ENCODE data around the gene MCUB.

MCUB gene

GRCh38 chr4:109729718-109730618, 169.9 kb downstream of the MCUB start, which contains the start of gene PLA2G12A:
Gene PLA2G12A (minus strand): TSS chr4:109730070. CDS start chr4:109729809, 261 bp downstream.
- DNase-seq (ENCODE audit: low spot score) = peak; percentile 56

DNA sequence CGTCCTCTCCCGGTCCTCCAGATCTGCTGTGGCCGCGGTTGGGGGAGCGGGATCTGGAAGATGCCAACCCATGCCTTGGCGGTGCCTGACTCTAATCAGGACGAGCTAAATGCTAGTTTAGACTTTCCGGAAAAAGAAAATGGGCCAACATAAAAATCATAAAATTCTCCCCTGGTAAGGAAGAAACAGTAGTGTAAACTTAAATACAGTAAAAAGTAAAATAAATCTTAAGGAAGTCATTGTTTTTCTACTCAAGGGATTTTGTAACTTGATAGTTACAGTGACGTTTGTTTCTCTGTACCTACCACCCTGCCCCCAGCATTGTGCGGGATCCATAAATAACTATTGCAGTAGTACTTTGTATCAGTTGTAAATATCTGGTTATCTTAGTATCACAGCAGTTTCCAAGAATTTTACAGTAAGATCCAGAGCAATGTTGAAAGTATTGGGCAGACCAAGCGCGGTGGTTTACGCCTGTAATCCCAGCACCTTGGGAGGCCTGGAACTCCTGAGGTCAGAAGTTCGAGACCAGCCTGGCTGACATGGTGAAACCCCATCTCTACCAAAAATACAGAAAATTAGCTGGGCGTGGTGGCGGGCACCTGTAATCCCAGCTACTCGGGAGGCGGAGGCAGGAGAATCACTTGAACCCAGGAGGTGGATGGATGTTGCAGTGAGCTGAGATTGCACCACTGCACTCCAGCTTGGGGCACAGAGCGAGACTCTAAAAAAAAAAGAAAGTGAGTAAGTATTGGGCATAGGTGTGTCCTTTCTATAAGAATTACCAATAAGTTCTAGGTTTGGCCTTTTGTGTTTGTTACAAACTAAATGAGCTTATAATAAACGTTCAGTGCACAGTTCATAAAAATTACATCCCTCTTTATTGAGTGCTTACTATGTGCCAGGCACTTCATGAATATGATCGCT, 170.8 kb downstream of the MCUB start:
- no peak for DNase-seq (ENCODE audit: low spot score)

DNA sequence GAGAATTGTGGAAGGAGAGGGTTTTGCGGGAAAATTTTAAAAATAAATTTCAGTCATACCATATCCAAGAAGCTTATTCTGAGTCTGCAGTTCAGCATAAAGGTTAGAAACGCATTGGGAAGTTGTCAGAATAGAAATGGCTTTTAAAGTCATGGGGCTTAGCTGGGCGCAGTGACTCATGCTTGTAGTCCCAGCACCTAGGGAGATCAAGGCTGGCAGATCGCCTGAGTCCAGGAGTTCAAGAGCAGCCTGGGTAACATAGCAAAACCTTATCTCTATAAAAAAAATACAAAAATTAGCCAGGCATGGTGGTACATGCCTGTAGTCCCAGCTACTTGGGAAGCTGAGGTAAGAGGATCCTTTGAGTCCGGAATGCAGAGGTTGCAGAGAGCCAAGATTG, 173.7 kb downstream of the MCUB start:
- DNase-seq (ENCODE audit: low spot score) = no peak

DNA sequence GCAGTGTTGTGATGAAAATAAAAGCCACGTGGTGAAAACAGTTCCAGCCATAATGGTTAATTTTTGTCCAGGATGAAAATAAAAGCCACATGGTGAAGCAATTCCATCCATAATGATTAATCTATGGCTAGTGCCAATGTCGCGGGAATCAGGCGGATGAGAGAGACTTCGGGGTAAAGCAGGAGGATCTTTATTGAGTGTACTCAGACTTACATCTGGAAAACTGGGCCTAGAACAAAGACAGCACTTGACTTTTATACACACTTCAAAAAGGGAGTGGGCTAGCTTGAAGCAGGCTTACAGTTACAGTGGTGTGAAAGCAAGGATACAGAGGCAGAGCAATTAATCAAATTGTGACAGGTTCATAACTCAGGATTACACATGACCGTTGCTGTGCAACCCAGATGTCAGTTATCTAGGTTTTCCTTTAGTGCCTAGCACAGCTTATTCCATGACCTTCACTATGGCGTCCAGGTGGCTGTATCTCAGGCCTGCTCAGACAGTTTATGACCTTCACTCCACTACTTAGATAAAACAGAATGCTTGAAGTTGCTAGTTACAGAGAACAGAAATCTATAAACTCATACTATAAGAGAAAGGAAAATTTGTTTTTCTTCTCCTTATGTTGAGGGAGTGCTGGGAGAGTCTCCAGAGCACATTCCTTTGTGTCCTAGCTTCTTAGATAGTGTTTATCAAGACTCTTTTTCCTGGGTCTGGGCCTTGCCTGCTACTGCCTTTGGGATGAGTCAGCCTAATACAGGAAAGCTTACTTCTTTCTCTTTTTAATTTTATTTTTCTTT, 175.7 kb downstream of the MCUB start:
- DNase-seq (ENCODE audit: low spot score) = no peak

All from pons (tissue), 1 donor.